GM19468 (cell line): Measurements from ENCODE around the gene SUPT3H.
A peak's percentile ranks its signal among the peaks of the same experiment; 100 is the strongest.

Source experiments
- ATAC-seq: cut with Tn5 transposase; IDR thresholded peaks from one replicate; pipeline ENCODE4 v1.9.1; 2021; ENCODE audit warnings: mild to moderate bottlenecking, moderate library complexity, moderate number of reproducible peaks; ENCODE audit not compliant: unreplicated experiment; ENCODE audit errors: extremely low read depth

Gene SUPT3H

DNA sequence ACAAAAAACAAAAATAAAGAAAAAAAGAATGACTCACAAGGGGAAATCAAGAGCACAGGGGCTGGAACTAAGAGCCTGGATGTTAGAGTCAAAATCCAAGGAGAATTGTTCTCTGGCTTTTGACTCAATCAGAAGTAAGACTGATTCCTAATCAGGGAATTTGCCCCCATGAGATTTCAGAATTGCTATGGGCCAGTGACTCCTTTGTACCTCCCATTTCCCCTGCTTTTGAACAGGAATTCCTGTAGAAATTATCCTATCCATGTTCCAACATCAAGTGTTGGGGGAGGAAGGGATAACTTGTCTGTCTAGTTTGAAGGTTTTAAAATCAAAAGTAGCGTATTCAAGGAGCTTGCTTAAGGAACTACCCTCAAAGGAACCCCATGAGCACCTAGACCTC, 593.5 kb downstream of the SUPT3H start:
- no peak for ATAC-seq

DNA sequence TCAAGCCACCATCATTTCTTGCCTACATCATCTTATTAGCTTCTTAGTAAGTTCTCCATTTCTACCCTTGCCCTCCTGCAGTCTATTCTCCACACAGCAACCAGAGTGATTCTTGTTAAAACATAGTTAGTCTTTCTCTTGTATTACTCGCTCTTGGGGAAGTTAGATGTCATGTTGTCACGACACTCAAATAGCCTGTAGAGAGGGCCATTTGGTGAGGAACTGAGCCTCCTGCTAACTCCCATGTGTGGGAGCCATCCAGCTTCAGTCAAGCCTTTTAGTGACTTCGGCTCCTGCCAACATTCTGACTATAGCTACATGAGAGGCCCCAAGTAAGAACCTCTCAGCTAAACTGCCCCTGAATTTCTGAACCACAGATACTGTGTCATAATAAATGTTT, 594.8 kb downstream of the SUPT3H start:
- ATAC-seq, result no peak

DNA sequence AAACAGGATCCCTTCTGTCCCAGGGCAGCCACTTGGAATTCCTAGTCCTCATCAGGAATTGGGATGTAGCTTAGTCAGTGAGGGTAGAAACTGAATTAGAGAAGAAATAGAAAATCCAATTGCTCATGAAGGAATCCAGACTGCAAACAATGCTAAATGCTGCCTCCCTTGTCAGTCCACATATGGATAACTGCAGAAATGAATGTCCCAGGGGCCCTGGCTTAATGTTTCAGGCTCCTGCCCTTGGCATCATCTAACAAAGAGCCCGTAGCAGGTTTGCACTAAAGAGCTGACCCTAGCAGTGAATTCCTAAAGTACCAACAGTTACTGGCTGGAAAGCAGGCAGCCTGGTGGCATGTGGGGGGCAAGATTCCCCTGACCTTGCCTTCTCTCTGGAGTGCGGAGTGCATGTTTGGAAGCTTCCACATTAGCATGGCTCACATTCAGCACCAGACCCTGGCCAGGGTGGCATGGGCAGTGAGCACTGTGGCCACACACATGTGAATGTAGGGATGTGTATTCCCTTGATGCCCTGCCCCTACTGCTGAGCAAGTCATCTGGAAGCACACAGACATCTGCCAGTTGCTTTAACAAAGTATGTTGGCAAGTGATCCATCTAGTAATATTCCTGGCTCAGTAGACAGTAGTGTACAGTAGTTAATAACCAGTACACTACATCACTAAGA, 595.7 kb downstream of the SUPT3H start:
- ATAC-seq, result no peak

DNA sequence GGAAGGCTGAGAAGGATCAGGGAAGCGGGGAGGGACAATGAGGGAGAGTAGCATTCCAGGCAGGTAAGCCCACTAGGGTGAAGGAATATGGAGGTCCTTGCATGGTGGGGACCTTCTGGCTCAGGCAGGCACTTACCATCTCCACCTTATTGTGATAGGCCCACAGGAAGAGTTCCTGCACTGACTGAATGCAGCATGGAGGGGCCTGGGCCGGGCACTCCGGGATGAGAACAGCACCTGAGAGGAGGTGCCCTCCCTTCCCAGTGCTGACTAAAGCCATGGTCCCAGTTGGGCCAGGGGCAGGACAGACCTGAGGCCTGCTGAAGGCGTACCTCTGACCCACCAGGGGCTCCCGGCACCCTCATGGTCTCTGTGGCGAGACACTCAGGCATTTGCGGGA, 597.6 kb downstream of the SUPT3H start:
- no peak for ATAC-seq

DNA sequence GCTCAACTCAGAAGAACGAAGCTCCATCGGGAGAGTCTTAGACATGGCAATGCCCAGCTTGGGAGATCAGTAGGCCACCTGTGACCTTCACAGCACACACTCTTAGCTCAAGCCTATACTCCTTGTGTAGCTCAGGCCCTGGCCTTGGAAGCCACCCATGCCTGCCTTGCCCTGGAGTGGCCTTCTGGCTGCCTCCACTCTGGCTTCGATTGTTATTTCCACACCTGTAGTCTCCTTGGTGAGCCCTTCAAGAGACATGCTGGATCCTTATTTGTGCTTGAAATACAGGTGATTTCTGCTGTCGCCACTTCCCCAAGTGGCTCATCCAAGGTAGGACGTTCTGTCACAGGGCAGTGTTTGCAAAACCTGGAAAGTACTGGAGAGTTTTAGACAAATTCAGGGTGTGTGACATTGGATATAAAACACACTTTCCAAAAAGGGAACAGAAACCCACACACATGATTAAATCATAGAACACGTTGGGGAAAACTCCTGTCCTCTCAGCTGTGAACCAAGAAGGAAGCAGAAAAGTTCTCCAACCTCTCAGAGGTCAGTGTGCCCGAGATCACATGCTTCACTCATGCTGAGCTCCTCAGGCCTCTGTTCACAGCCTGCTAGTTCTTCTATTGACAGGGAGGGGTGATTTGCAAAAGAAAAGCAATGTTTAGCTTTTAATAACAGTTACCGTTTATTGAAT, 598.5 kb downstream of the SUPT3H start:
- ATAC-seq, result peak; percentile 68
